Astrocyte (in vitro differentiated cells and primary cell): Measurements from ENCODE around the gene SH3GL2. TPM values are rescaled to one million over a fixed set of nuclear protein-coding genes. Genes with fewer than 3 reads are reported as not detected.

Source experiments
- DNase-seq: peaks from one replicate; pipeline ENCODE4 v3.0.0-alpha.2; 2010; ENCODE audit warnings: low read depth
- FAIRE-seq: peaks from 2 replicates; lab custom pipeline; 2011; peaks lifted over from hg19 to GRCh38; lab: Jason Lieb, UNC
- H2AFZ ChIP-seq: 2 replicates; pipeline ENCODE4 v1.6.0; 2012; ENCODE audit warnings: low read depth, low read length, inconsistent platforms
- H3K27ac ChIP-seq: 2 replicates; pipeline ENCODE4 v1.5.1; 2011; ENCODE audit warnings: low read depth, low read length, inconsistent platforms
- H3K27me3 ChIP-seq: 2 replicates; pipeline ENCODE4 v1.6.0; 2011; ENCODE audit warnings: low read length, inconsistent platforms; ENCODE audit not compliant: insufficient read depth
- H3K36me3 ChIP-seq: 2 replicates; pipeline ENCODE4 v1.5.1; 2011; ENCODE audit warnings: low read length, inconsistent platforms; ENCODE audit not compliant: insufficient read depth
- H3K4me1 ChIP-seq: 2 replicates; pipeline ENCODE4 v1.5.1; 2011; ENCODE audit warnings: low read length, inconsistent platforms; ENCODE audit not compliant: insufficient read depth
- H3K4me2 ChIP-seq: 2 replicates; pipeline ENCODE4 v1.6.0; 2012; ENCODE audit warnings: low read length, inconsistent platforms
- H3K4me3 ChIP-seq: 2 replicates; pipeline ENCODE4 v1.5.1; 2011; ENCODE audit warnings: low read depth, mild to moderate bottlenecking, low read length, inconsistent platforms; ENCODE audit not compliant: insufficient read depth
- H3K79me2 ChIP-seq: 2 replicates; pipeline ENCODE4 v1.6.0; 2012; ENCODE audit warnings: mild to moderate bottlenecking, low read length, inconsistent platforms; ENCODE audit not compliant: insufficient read depth
- H3K9ac ChIP-seq: 2 replicates; pipeline ENCODE4 v1.6.0; 2012; ENCODE audit warnings: mild to moderate bottlenecking, low read length, inconsistent platforms
- H3K9me3 ChIP-seq: 2 replicates; pipeline ENCODE4 v1.5.1; 2012; ENCODE audit warnings: low read depth, mild to moderate bottlenecking, low read length, inconsistent platforms; ENCODE audit not compliant: insufficient read depth
- H4K20me1 ChIP-seq: 2 replicates; pipeline ENCODE4 v1.6.0; 2012; ENCODE audit warnings: low read length, inconsistent platforms; ENCODE audit not compliant: insufficient read depth
- H3K27ac Mint-ChIP-seq: one replicate; pipeline ENCODE4 v1.8.0; 2021; ENCODE audit warnings: mild to moderate bottlenecking, mixed read lengths; ENCODE audit not compliant: unreplicated experiment
- H3K27me3 Mint-ChIP-seq: one replicate; pipeline ENCODE4 v1.8.0; 2021; ENCODE audit warnings: low read depth, mixed read lengths; ENCODE audit not compliant: unreplicated experiment
- H3K36me3 Mint-ChIP-seq: one replicate; pipeline ENCODE4 v1.8.0; 2021; ENCODE audit warnings: low read depth, mixed read lengths; ENCODE audit not compliant: unreplicated experiment
- H3K4me1 Mint-ChIP-seq: one replicate; pipeline ENCODE4 v1.8.0; 2021; ENCODE audit warnings: low read depth, mixed read lengths; ENCODE audit not compliant: unreplicated experiment
- H3K4me3 Mint-ChIP-seq: one replicate; pipeline ENCODE4 v1.8.0; 2021; ENCODE audit warnings: mild to moderate bottlenecking, moderate library complexity, mixed read lengths; ENCODE audit not compliant: unreplicated experiment
- H3K9me3 Mint-ChIP-seq: one replicate; pipeline ENCODE4 v1.8.0; 2021; ENCODE audit warnings: mild to moderate bottlenecking, mixed read lengths; ENCODE audit not compliant: unreplicated experiment
- CTCF ChIP-seq: IDR thresholded peaks from 2 replicates; pipeline ENCODE4 v1.5.1; 2011; ENCODE audit warnings: low read depth, mild to moderate bottlenecking, inconsistent platforms, low read length, moderate library complexity; ENCODE audit not compliant: insufficient read depth
- EZH2 ChIP-seq: IDR thresholded peaks from 2 replicates; pipeline ENCODE4 v1.6.1; 2012; ENCODE audit warnings: mild to moderate bottlenecking, low read length, inconsistent platforms; ENCODE audit not compliant: insufficient read depth
- total RNA-seq: library from RNA; stranded (reverse); gene quantifications from 2 replicates; pipeline ENCODE4 v1.2.1, GENCODE V29; 2021

Gene SH3GL2
- total RNA-seq, 1 donor from 2014 or later, result 0.16 TPM

DNA sequence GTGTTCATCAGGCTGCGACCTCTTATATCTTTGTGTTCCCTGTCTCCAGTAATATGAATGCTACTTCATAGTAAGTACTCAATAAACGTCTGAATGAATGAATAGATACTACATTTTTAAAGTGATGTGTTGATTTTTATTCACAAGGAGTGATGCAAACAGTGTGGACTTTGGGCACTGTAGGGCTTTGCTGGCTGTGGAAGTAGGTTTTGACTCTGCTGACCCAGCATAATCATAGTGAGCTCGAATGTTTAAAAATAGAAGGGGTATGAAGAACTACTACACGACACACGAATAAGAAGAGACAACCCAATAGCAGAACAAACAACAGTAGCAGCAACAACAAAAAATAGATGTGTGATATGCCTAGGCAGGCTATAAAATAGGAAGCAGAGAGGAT lies 147.4 kb downstream of the SH3GL2 start:
- Histone ChIP-seq H3K36me3 (no peaks in the 10 kb centered on the region), H3K79me2 (no peaks in the 10 kb centered on the region), H3K27ac (no peak overlapping the region), H3K4me1 (no peaks in the 10 kb centered on the region), H3K4me2 (no peak overlapping the region), H4K20me1 (no peaks in the 10 kb centered on the region), H2AFZ (no peak overlapping the region), H3K27me3 (no peaks in the 10 kb centered on the region), H3K9ac (no peak overlapping the region), H3K4me3 (no peak overlapping the region), H3K9me3 (no peaks in the 10 kb centered on the region)
- Mint-ChIP-seq H3K27me3 (no peaks in the 10 kb centered on the region), H3K4me3 (no peak overlapping the region), H3K36me3 (no peaks in the 10 kb centered on the region), H3K9me3 (peaks cover 19% of the 10 kb centered on the region), H3K27ac (no peak overlapping the region), H3K4me1 (no peaks in the 10 kb centered on the region)
- FAIRE-seq, result no peak
- DNase-seq, result no peak
- no peak for TF ChIP-seq CTCF
- no peak for TF ChIP-seq EZH2

- no peak overlapping the region for H3K4me3 Mint-ChIP-seq
- Histone ChIP-seq H3K4me3 (no peak overlapping the region), H2AFZ (no peak overlapping the region), H3K4me1 (no peaks in the 10 kb centered on the region), H4K20me1 (no peaks in the 10 kb centered on the region), H3K36me3 (no peaks in the 10 kb centered on the region), H3K27ac (no peak overlapping the region), H3K27me3 (no peaks in the 10 kb centered on the region), H3K79me2 (no peaks in the 10 kb centered on the region), H3K4me2 (no peak overlapping the region), H3K9me3 (no peaks in the 10 kb centered on the region), H3K9ac (no peak overlapping the region)
- TF ChIP-seq CTCF, result no peak
- TF ChIP-seq EZH2, result no peak
- peaks cover 6% of the 10 kb centered on the region for H3K9me3 Mint-ChIP-seq
- H3K27ac Mint-ChIP-seq, result no peak overlapping the region
- H3K27me3 Mint-ChIP-seq, result no peaks in the 10 kb centered on the region
- no peaks in the 10 kb centered on the region for H3K36me3 Mint-ChIP-seq
- no peak for FAIRE-seq
- no peak for DNase-seq
- no peaks in the 10 kb centered on the region for H3K4me1 Mint-ChIP-seq
Measured at GRCh38 chr9:17730899-17731298, 152.0 kb downstream of the SH3GL2 start.

- no peaks in the 10 kb centered on the region for H3K36me3 Mint-ChIP-seq
- peaks cover 6% of the 10 kb centered on the region for H3K9me3 Mint-ChIP-seq
- H3K4me2 ChIP-seq, result no peak overlapping the region
- no peaks in the 10 kb centered on the region for H3K79me2 ChIP-seq
- no peaks in the 10 kb centered on the region for H3K27me3 ChIP-seq
- no peaks in the 10 kb centered on the region for H3K9me3 ChIP-seq
- H2AFZ ChIP-seq, result no peak overlapping the region
- H4K20me1 ChIP-seq, result no peaks in the 10 kb centered on the region
- H3K9ac ChIP-seq, result no peak overlapping the region
- no peak overlapping the region for H3K27ac ChIP-seq
- DNase-seq (no peak), FAIRE-seq (no peak)
- H3K4me3 ChIP-seq, result no peak overlapping the region
- TF ChIP-seq EZH2, result no peak
- no peak for TF ChIP-seq CTCF
- H3K27ac Mint-ChIP-seq, result no peak overlapping the region
- H3K4me1 ChIP-seq, result no peaks in the 10 kb centered on the region
- no peaks in the 10 kb centered on the region for H3K4me1 Mint-ChIP-seq
- no peaks in the 10 kb centered on the region for H3K36me3 ChIP-seq
- H3K27me3 Mint-ChIP-seq, result no peaks in the 10 kb centered on the region
- no peak overlapping the region for H3K4me3 Mint-ChIP-seq
Measured at GRCh38 chr9:17731308-17731707, 152.4 kb downstream of the SH3GL2 start.
